Kidney (tissue), 14 donors: ENCODE results near the gene MCU. TPM values are rescaled to one million over a fixed set of nuclear protein-coding genes. Genes with fewer than 3 reads are reported as not detected.

Experiments
- DNase-seq, 5 donors: peaks; one replicate each; pipeline ENCODE4 v3.0.0-alpha.2; 2013 to 2020
- FAIRE-seq: peaks from 2 replicates; lab custom pipeline; 2012; peaks lifted over from hg19 to GRCh38; lab: Jason Lieb, UNC
- H3K27ac ChIP-seq, 2 donors: one replicate each; pipeline ENCODE4 v1.7.0; 2013; ENCODE audit warnings: low read depth in 2 of 2, low read length in 2 of 2, inconsistent platforms in 1 of 2
- H3K27me3 ChIP-seq: one replicate; pipeline ENCODE4 v1.7.1; 2013; ENCODE audit warnings: low read length, inconsistent platforms; ENCODE audit not compliant: control insufficient read depth, insufficient read depth
- H3K36me3 ChIP-seq, 3 donors: one replicate each; pipeline versions ENCODE4 v1.7.0 to v1.7.1; 2013; ENCODE audit warnings: low read length in 3 of 3, control low read depth in 1 of 3, inconsistent platforms in 1 of 3; ENCODE audit not compliant: insufficient read depth in 3 of 3, control insufficient read depth in 2 of 3
- H3K4me1 ChIP-seq, 3 donors: one replicate each; pipeline versions ENCODE4 v1.7.0 to v1.7.1; 2013; ENCODE audit warnings: low read length in 3 of 3, inconsistent platforms in 1 of 3, low read depth in 1 of 3; ENCODE audit not compliant: control insufficient read depth in 2 of 3, insufficient read depth in 2 of 3
- H3K4me3 ChIP-seq, 3 donors: one replicate each; pipeline versions ENCODE4 v1.7.0 to v1.8.1; 2013; ENCODE audit warnings: low read length in 3 of 3, control low read depth in 1 of 3, inconsistent platforms in 1 of 3
- H3K9ac ChIP-seq, 3 donors: one replicate each; pipeline versions ENCODE4 v1.7.0 to v1.7.1; 2013; ENCODE audit warnings: low read length in 3 of 3, control low read depth in 1 of 3, inconsistent platforms in 1 of 3
- H3K9me3 ChIP-seq, 3 donors: one replicate each; pipeline versions ENCODE4 v1.7.0 to v1.7.1; 2013; ENCODE audit warnings: low read length in 3 of 3, control low read depth in 1 of 3, inconsistent platforms in 1 of 3; ENCODE audit not compliant: control insufficient read depth in 2 of 3, insufficient read depth in 1 of 3
- CTCF ChIP-seq: IDR thresholded peaks from 3 replicates; pipeline ENCODE4 v1.5.1; 2012; ENCODE audit warnings: mild to moderate bottlenecking, moderate library complexity, borderline replicate concordance; ENCODE audit not compliant: insufficient read depth; ENCODE audit errors: extremely low read depth
- intact Hi-C: fragments of 100-400 bp; cut with DNase I; formaldehyde crosslinking; loops from one replicate; pipeline ENCODE4 v1.11.1; 2022
- polyA plus RNA-seq: library from polyadenylated mRNA; stranded (reverse); fragments of 350-450 nt; fragmentation: Illumina TruSeq; extraction: RNeasy Lipid Tissue Mini Kit (QIAGEN cat#74804); gene quantifications from one replicate; pipeline ENCODE4 v1.2.3, GENCODE V29; 2014; ENCODE audit warnings: low read depth, low replicate concordance; ENCODE audit not compliant: insufficient read depth
- total RNA-seq: library from RNA; stranded (reverse); fragmentation: NEBNext Ultra II Directional; extraction: Animal tissue kit (Norgen Biotek cat#: 25700); gene quantifications from one replicate; pipeline ENCODE4 v1.2.1, GENCODE V29; 2021
- donor health status: control.
- donor health status: control.
- donor health status: control.
- donor health status: control.
- donor health status: control.
- donor health status: DM: yes; HTN: yes; CAD: no.
- donor health status: Normal renal cell carcinoma (clear cell type).

Gene MCU
- total and polyA plus RNA-seq, 2 donors from 2014 or later, result 18.6 to 37.6 TPM

GRCh38 chr10:72793752-72794151, 101.8 kb downstream of the MCU start:
- Histone ChIP-seq H3K4me1 (no peaks in the 10 kb centered on the region), H3K9me3 (no peaks in the 10 kb centered on the region), H3K27ac (no peak overlapping the region), H3K27me3 (no peaks in the 10 kb centered on the region), H3K4me3 (no peak overlapping the region), H3K36me3 (no peaks in the 10 kb centered on the region), H3K9ac (no peak overlapping the region)
- FAIRE-seq (no peak), DNase-seq (no peak)
- TF ChIP-seq CTCF, result no peak
- intact Hi-C loops, result no loop called here

GRCh38 chr10:72794260-72794659, 102.3 kb downstream of the MCU start:
- no peak for TF ChIP-seq CTCF
- Histone ChIP-seq H3K9ac (no peak overlapping the region), H3K4me1 (no peaks in the 10 kb centered on the region), H3K36me3 (no peaks in the 10 kb centered on the region), H3K27me3 (no peaks in the 10 kb centered on the region), H3K9me3 (no peaks in the 10 kb centered on the region), H3K27ac (no peak overlapping the region), H3K4me3 (no peak overlapping the region)
- intact Hi-C loops, result no loop called here
- no peak for DNase-seq
- FAIRE-seq, result no peak

GRCh38 chr10:72796042-72796441, 104.1 kb downstream of the MCU start:
- no peaks in the 10 kb centered on the region for H3K9me3 ChIP-seq
- no peak overlapping the region for H3K9ac ChIP-seq
- no peak for DNase-seq
- no peaks in the 10 kb centered on the region for H3K4me1 ChIP-seq
- H3K27ac ChIP-seq, result no peak overlapping the region
- intact Hi-C loops, result no loop called here
- no peak overlapping the region for H3K4me3 ChIP-seq
- FAIRE-seq, result no peak
- TF ChIP-seq CTCF, result no peak
- H3K27me3 ChIP-seq, result no peaks in the 10 kb centered on the region
- no peaks in the 10 kb centered on the region for H3K36me3 ChIP-seq

GRCh38 chr10:72796538-72796937, 104.6 kb downstream of the MCU start:
- DNase-seq (no peak), FAIRE-seq (no peak)
- H3K4me1 ChIP-seq, result no peaks in the 10 kb centered on the region
- no peak overlapping the region for H3K4me3 ChIP-seq
- intact Hi-C loops, result no loop called here
- no peak overlapping the region for H3K27ac ChIP-seq
- H3K9ac ChIP-seq, result no peak overlapping the region
- H3K27me3 ChIP-seq, result no peaks in the 10 kb centered on the region
- TF ChIP-seq CTCF, result no peak
- no peaks in the 10 kb centered on the region for H3K36me3 ChIP-seq
- H3K9me3 ChIP-seq, result no peaks in the 10 kb centered on the region
